Muscle layer of duodenum (tissue), 2 donors: ENCODE measurements around the gene C16orf46.
A peak's percentile ranks its signal among the peaks of the same experiment; 100 is the strongest.

ENCODE experiments used
- H3K27ac ChIP-seq: one replicate; pipeline ENCODE4 v1.7.0; 2013; ENCODE audit warnings: mild to moderate bottlenecking, low read length
- H3K27me3 ChIP-seq: one replicate; pipeline ENCODE4 v1.7.0; 2013; ENCODE audit warnings: low read depth, mild to moderate bottlenecking, control low read depth, low read length
- H3K36me3 ChIP-seq, 2 donors: one replicate each; pipeline ENCODE4 v1.7.0; 2013; ENCODE audit warnings: low read length in 2 of 2, control low read depth in 1 of 2, mild to moderate bottlenecking in 1 of 2; ENCODE audit not compliant: insufficient read depth in 2 of 2, control insufficient read depth in 1 of 2
- H3K4me1 ChIP-seq, 2 donors: one replicate each; pipeline ENCODE4 v1.7.0; 2013; ENCODE audit warnings: low read length in 2 of 2, mild to moderate bottlenecking in 2 of 2, control low read depth in 1 of 2, moderate library complexity in 1 of 2; ENCODE audit not compliant: insufficient read depth in 2 of 2, control insufficient read depth in 1 of 2
- H3K4me3 ChIP-seq, 2 donors: one replicate each; pipeline ENCODE4 v1.7.0; 2013; ENCODE audit warnings: low read length in 2 of 2, low read depth in 1 of 2, mild to moderate bottlenecking in 1 of 2
- H3K9me3 ChIP-seq, 2 donors: one replicate each; pipeline ENCODE4 v1.7.0; 2013; ENCODE audit warnings: low read length in 2 of 2, control low read depth in 1 of 2, mild to moderate bottlenecking in 1 of 2; ENCODE audit not compliant: control insufficient read depth in 1 of 2
- donor health status: healthy.

The C16orf46 gene

DNA sequence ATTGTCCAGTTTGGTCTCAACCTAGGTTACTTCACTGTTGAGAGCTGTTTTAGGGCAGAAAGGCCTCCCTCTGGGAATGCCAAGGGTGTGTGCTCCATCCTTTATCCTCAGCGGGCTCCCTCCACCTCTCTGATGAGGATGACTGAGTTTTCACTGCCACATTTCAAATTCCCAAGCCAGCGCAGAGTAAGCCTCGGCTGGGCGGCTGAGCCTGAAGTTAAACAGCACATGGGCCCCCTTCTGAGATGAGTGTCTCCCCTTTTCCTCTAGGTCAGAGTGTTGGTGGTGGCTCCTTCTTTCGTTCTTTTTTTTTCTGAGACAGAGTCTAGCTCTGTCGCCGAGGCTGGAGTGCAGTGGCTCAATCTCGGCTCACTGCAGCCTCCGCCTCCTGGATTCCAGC, 24.7 kb upstream of the C16orf46 start:
- Histone ChIP-seq H3K27ac (no peak overlapping the region), H3K9me3 (no peaks in the 10 kb centered on the region), H3K27me3 (no peaks in the 10 kb centered on the region), H3K4me3 (no peak overlapping the region), H3K36me3 (no peaks in the 10 kb centered on the region), H3K4me1 (peaks cover 0 to 3% of the 10 kb centered on the region in 2 donors)

DNA sequence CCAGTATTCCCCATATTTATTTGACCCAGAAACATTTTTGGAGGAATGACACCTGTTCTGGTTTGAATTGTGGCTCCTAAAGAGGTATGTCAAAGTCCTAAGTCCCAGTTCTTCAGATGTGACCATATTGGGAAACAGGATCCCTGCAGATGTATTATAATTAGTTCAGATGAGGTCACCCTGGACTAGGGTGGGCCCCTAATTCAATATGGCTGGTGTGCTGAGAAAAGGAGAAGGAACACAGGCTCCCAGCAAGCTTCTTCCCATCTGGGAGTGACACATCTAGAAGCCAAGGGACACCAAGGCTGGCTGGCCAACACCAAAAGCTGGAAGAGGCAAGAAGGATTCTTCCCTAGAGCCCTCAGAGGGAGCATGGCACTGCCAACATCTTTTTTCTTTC, 22.9 kb upstream of the C16orf46 start:
- Histone ChIP-seq H3K27ac (no peak overlapping the region), H3K9me3 (no peaks in the 10 kb centered on the region)

DNA sequence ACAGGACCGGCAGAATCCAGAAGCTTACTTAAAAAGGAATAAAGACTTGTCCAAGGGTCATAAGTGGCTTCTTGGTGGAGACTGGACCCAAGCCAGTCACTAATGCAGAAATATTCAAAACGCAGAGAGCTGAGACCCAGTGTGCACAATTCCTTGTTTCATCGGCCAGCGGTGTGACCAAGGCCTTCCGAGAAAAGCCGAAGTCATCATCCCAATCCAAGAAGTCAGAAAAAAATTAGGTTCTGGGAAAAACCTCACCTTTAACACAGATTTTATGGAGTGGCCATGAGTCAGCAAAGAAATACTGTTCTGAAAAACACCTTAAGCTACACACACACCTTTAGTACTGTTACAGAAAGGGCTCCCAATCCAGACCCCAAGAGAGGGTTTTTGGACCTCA, 20.2 kb upstream of the C16orf46 start:
- Histone ChIP-seq H3K4me3 (peak overlapping the region in 1 of 2 donors; percentile 89), H3K27ac (no peak overlapping the region)

More for the DNA sequence above, 22.9 kb upstream of the C16orf46 start:
- Histone ChIP-seq H3K36me3 (no peaks in the 10 kb centered on the region), H3K4me3 (no peak overlapping the region), H3K4me1 (peaks cover 0 to 6% of the 10 kb centered on the region in 2 donors), H3K27me3 (no peaks in the 10 kb centered on the region)

DNA sequence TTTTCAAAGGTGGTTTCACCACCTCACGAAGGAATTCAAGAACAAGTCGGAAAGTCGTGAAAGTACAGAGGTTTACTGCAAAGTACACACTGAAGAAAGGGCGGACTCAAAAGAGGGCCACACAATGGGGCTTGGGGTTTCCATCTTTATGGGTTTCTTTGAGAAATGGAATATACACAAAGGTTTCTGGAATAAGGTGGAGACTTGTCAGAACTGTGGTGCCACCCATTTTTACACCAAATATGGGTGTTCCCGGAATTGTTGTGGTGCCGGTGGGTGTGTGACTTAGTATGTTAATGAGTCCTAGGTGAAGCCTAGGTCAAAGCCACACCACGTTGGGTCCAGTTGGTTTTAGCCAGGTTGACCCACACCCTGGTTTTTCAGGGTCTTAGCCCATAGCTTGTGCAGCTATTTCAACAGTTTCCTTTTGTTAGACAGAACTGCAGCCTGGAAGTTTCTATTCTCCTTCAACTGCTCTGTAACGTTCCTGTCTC, 19.7 kb upstream of the C16orf46 start:
- Histone ChIP-seq H3K27ac (peak overlapping the region; percentile 54), H3K27me3 (no peaks in the 10 kb centered on the region), H3K4me3 (peak overlapping the region; percentile 61 to 89)

More for the DNA sequence above, 20.2 kb upstream of the C16orf46 start:
- no peaks in the 10 kb centered on the region for H3K27me3 ChIP-seq
- no peaks in the 10 kb centered on the region for H3K36me3 ChIP-seq
- peaks cover 0 to 11% of the 10 kb centered on the region in 2 donors for H3K4me1 ChIP-seq
- H3K9me3 ChIP-seq = no peaks in the 10 kb centered on the region

DNA sequence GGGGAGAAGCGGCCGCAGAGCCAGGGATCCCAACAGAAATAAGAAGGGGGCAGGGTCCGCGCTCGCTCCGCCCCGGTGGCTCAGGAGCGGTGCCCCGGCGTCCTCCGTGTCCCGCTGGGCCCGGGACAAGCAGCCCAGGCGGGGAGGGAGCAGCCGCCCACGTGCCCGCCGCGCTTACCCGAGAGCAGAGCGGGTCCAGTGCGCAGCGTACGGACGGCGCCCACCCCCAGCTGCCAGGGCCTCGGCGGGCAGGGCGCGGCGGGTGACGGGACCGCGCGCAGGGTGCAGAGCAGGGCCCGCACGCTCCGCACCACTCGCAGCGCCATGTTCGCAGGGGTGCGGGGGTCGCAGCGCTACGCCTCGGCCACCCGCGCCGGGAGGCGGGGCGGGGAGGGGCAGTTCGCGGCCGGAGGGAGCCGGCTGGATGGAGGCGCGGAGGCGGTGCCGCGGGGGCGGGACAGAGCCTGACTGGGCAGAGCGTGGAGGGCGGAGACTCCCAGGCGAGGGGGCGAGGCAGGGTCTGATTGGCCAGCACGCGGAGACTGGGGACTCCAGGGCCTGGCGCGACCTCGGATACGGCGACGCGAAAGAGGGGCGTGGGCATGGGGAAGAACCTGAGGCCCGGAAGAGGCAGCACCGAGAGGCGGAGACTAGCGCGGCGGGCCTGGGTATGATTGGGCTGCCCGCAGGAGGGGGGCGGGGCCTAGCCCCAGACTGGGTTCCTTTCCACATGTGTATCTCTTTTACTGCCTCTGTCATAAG, 19.1 kb upstream of the C16orf46 start, which contains the start of gene GCSH:
Gene GCSH, minus strand, starts transcription at position 443 of the 762 bp plus-strand sequence. Its CDS starts 117 bp downstream, at position 326.
- Histone ChIP-seq H3K4me3 (peak within 1 kb of the TSS; percentile 61 to 89), H3K9me3 (no peaks in the 10 kb centered on the region), H3K27ac (peak within 1 kb of the TSS; percentile 54), H3K36me3 (no peaks in the 10 kb centered on the region), H3K27me3 (no peaks in the 10 kb centered on the region), H3K4me1 (peaks cover 0 to 11% of the 10 kb centered on the region in 2 donors)

More for the DNA sequence above, 19.7 kb upstream of the C16orf46 start:
- Histone ChIP-seq H3K4me1 (peaks cover 0 to 11% of the 10 kb centered on the region in 2 donors), H3K36me3 (no peaks in the 10 kb centered on the region), H3K9me3 (no peaks in the 10 kb centered on the region)

DNA sequence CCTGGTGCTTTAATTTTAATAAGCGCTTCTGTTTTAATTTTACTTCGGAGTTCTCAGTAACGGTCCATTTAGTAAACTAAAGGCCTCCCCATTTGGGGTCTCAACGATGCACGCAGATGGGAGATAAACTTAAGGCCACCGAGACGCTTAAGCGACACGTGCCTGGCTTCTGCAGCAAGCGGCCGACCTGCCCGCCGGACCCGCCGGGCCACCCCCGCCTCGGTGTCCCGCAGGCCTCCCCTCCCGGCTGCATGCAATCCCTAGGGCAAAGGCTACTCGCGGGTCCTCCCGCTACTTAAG, 18.6 kb upstream of the C16orf46 start:
- H3K4me3 ChIP-seq = peak overlapping the region; percentile 60 to 89

DNA sequence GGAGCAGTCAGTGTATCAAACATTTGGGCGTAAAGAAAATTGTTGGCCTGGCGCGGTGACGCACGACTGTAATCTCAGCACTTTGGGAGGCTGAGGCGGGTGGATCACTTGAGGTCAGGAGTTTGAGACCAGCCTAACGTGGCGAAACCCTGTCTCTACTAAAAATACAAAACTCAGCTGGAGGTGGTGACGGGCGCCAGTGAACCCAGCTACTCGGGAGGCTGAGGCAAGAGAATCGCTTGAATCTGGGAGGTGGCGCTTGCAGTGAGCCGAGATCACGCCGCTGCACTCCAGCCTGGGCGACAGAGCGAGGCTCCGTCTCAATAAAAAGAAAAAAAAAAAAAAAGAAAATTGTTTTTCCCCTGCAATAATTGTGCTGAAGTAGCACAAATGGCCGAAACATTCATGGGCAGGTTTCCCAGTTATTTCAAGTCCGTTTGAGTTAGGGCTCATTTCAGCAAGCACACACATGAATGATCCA, 17.8 kb upstream of the C16orf46 start:
- H3K9me3 ChIP-seq = no peaks in the 10 kb centered on the region
- peak overlapping the region; percentile 60 to 89 for H3K4me3 ChIP-seq
- peaks cover 0 to 11% of the 10 kb centered on the region in 2 donors for H3K4me1 ChIP-seq
- no peak overlapping the region for H3K27ac ChIP-seq
- H3K36me3 ChIP-seq = no peaks in the 10 kb centered on the region
- no peaks in the 10 kb centered on the region for H3K27me3 ChIP-seq

More for the DNA sequence above, 18.6 kb upstream of the C16orf46 start:
- Histone ChIP-seq H3K9me3 (no peaks in the 10 kb centered on the region), H3K4me1 (peaks cover 0 to 11% of the 10 kb centered on the region in 2 donors), H3K36me3 (no peaks in the 10 kb centered on the region), H3K27me3 (no peaks in the 10 kb centered on the region), H3K27ac (peak overlapping the region; percentile 23)

DNA sequence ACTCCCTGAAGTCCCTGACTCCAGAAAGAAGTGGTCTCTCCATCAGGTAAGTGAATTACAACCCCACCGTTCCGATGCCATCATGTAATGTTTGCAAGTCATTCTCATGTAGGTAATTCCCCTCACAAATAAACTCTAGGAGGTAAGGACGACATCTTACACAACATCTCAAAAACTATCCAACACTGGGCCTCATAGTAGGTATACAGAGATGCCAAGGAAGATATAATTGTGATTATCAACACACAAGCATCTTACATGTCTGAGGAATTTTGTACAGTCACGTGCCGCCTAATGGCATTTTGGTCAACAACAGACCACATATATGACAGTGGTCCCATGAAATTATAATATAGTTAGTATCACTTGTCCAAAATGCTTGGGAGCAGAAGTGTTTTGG, 11.8 kb upstream of the C16orf46 start:
- H3K27me3 ChIP-seq = no peaks in the 10 kb centered on the region
- no peaks in the 10 kb centered on the region for H3K9me3 ChIP-seq
- peaks cover 6 to 8% of the 10 kb centered on the region in 2 donors for H3K36me3 ChIP-seq
- no peak overlapping the region for H3K4me3 ChIP-seq
- H3K27ac ChIP-seq = no peak overlapping the region
- no peaks in the 10 kb centered on the region for H3K4me1 ChIP-seq

DNA sequence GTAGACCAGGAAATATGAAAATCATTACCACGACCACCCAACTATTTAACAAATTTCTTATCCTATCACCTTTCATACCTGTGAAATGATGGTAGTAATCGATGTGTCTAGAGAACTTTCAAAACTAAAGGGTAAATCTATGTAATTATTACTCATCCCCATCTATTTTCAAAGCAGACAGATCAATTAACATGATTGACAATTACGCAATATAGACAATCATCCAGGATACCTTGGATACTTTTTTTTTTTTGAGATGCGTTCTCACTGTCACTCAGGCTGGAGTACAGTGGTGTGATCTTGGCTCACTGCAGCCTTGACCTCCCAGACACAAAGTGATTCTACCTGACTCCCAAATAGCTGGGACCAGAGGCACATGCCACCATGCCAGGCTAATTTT, 4.0 kb upstream of the C16orf46 start:
- no peaks in the 10 kb centered on the region for H3K36me3 ChIP-seq
- H3K27me3 ChIP-seq = no peaks in the 10 kb centered on the region
- no peak overlapping the region for H3K27ac ChIP-seq
- H3K4me3 ChIP-seq = no peak overlapping the region
- no peaks in the 10 kb centered on the region for H3K9me3 ChIP-seq
- no peaks in the 10 kb centered on the region for H3K4me1 ChIP-seq

DNA sequence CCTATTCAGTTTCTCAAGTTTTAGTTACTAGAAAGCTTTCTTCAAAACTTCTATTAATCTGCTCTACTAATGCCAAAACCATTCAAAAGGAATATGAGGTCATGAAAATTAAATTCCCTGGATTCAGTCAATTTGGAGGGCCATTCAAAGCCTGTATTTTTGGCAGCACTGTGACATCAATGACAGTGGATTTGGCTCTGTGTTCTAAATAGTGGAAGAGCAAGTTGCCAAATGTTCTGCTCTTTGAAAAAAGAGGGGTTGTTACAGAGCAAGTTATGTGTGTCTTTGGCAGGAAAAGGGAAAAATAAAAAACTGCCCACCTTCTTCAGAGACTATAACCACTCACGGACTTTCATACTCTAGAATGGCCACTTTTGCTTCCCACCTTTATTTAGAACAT, 3.2 kb upstream of the C16orf46 start:
- Histone ChIP-seq H3K4me1 (no peaks in the 10 kb centered on the region), H3K36me3 (no peaks in the 10 kb centered on the region), H3K27ac (no peak overlapping the region), H3K27me3 (no peaks in the 10 kb centered on the region), H3K4me3 (no peak overlapping the region), H3K9me3 (no peaks in the 10 kb centered on the region)

DNA sequence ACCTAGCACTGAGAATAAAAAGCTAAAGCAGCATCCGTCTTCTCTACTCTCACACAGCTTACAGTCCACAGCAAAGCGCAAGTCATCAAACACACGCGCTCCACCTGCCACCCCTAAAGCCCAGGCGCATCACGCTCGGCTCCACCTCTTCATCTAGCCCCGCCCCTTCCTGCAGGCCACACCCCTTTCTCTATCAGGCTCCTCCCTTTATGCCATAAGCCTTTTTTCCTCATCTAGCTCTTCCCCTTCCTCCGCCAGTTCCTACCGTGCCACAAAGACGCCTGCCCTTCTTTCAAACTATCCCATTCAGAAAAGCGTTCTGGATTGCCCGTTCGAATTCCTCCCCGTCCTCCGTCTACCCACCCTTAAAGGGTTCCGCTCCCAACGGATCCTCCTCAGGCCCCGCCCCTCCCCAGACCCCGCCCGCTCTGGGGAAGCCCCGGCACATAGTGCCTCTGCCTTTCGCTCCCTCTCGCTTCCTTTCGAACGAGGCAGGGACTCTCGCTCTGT, 417 bp downstream of the C16orf46 start:
- no peaks in the 10 kb centered on the region for H3K9me3 ChIP-seq
- peak overlapping the region; percentile 90 for H3K27ac ChIP-seq
- no peaks in the 10 kb centered on the region for H3K27me3 ChIP-seq
- no peaks in the 10 kb centered on the region for H3K4me1 ChIP-seq
- H3K4me3 ChIP-seq = peak overlapping the region; percentile 79 to 92
- no peaks in the 10 kb centered on the region for H3K36me3 ChIP-seq
